ENCODE data around the gene ASNSD1.

DNA sequence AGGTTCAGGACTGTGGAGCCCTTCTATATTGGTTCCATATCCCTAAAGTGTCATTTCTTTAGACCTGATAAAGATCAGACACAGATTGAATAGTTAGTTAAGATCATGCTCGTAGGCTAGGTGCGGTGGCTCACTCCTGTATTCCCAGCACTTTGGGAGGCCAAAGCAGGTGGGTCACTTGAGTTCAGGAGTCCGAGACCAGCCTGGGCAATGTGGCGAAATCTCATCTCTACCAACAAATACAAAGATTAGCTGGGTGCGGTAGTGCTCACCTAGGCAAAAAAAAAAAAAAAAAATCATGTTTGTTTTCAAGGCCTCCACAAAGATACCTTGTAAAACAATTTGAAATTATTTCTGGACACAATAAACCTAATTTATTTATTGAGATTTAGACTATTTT lies 8.7 kb downstream of the ASNSD1 start:
- TF ChIP-seq CTCF (IDR thresholded peaks at IDR 0.05) (no peak), EP300 (IDR thresholded peaks at IDR 0.05) (no peak)

Measured in tibial nerve (tissue), 4 donors.